WTC11 (cell line): Measurements from ENCODE around the gene PRKN. TPM values are rescaled to one million over a fixed set of nuclear protein-coding genes. Genes with fewer than 3 reads are reported as not detected.

Experiments
- ATAC-seq: fragments of 200-7000 bp; cut with Tn5 transposase; 2 replicates; pipeline ENCODE4 v1.10.0; 2021; ENCODE audit warnings: mild to moderate bottlenecking, moderate library complexity
- CTCF ChIA-PET: fragments of 300-600 bp; sonication (Branson Sonifier 250); formaldehyde crosslinking; loops from one replicate; lab custom pipeline; 2021; ENCODE audit warnings: antibody characterized with exemption; lab: Charles Lee
- POLR2A ChIA-PET: fragments of 350-600 bp; sonication (Branson Sonifier 250); formaldehyde crosslinking; loops from one replicate; lab custom pipeline; 2021; ENCODE audit warnings: antibody characterized with exemption; lab: Charles Lee
- DNase-seq: peaks from one replicate; pipeline ENCODE4 v3.0.0; 2021; ENCODE audit warnings: low spot score
- H3K27ac Mint-ChIP-seq: 2 replicates; pipeline ENCODE4 v1.8.0; 2021; ENCODE audit warnings: mixed read lengths
- H3K27me3 Mint-ChIP-seq: 2 replicates; pipeline ENCODE4 v1.8.0; 2021; ENCODE audit warnings: low read depth, mild to moderate bottlenecking, moderate library complexity, mixed read lengths
- H3K36me3 Mint-ChIP-seq: 2 replicates; pipeline ENCODE4 v1.8.0; 2021; ENCODE audit warnings: mixed read lengths
- H3K4me1 Mint-ChIP-seq: 2 replicates; pipeline ENCODE4 v1.8.0; 2022; ENCODE audit warnings: mixed read lengths
- H3K4me3 Mint-ChIP-seq: 2 replicates; pipeline ENCODE4 v1.8.0; 2021; ENCODE audit warnings: mild to moderate bottlenecking, moderate library complexity, mixed read lengths
- H3K9me3 Mint-ChIP-seq: 2 replicates; pipeline ENCODE4 v1.8.0; 2021; ENCODE audit warnings: mixed read lengths
- ATF1 ChIP-seq: sonication (generic); formaldehyde crosslinking; IDR thresholded peaks from 2 replicates; pipeline ENCODE4 v1.8.1; 2023; ENCODE audit warnings: mild to moderate bottlenecking, moderate library complexity, missing genetic modification reagents
- EMX1 ChIP-seq: fragments of 250-450 bp; sonication (Bioruptor Pico); IDR thresholded peaks from 2 replicates; pipeline ENCODE4 v1.8.0; 2021; ENCODE audit warnings: mild to moderate bottlenecking
- ESRRA ChIP-seq: sonication (generic); formaldehyde crosslinking; IDR thresholded peaks from 2 replicates; pipeline ENCODE4 v1.8.1; 2022; ENCODE audit warnings: mild to moderate bottlenecking, missing genetic modification reagents, borderline replicate concordance
- JAZF1 ChIP-seq: fragments of 250-450 bp; sonication (Bioruptor Pico); IDR thresholded peaks from 2 replicates; pipeline ENCODE4 v1.9.0; 2021; ENCODE audit warnings: moderate library complexity, mild to moderate bottlenecking, inconsistent platforms
- JUN ChIP-seq: sonication (generic); formaldehyde crosslinking; IDR thresholded peaks from 2 replicates; pipeline ENCODE4 v1.8.0; 2023; ENCODE audit warnings: mild to moderate bottlenecking, missing genetic modification reagents
- MYBL2 ChIP-seq: sonication (generic); formaldehyde crosslinking; IDR thresholded peaks from 2 replicates; pipeline ENCODE4 v1.8.1; 2023; ENCODE audit warnings: mild to moderate bottlenecking, moderate library complexity, missing genetic modification reagents
- PRRX2 ChIP-seq: fragments of 250-450 bp; sonication (Bioruptor Pico); IDR thresholded peaks from 2 replicates; pipeline ENCODE4 v1.8.0; 2021; ENCODE audit warnings: mild to moderate bottlenecking
- RELA ChIP-seq: sonication (generic); formaldehyde crosslinking; IDR thresholded peaks from 2 replicates; pipeline ENCODE4 v1.8.1; 2022; ENCODE audit warnings: missing genetic modification reagents, mild to moderate bottlenecking, borderline replicate concordance
- SOX15 ChIP-seq: fragments of 250-450 bp; sonication (Bioruptor Pico); IDR thresholded peaks from 2 replicates; pipeline ENCODE4 v1.9.0; 2021; ENCODE audit warnings: mild to moderate bottlenecking
- SP1 ChIP-seq: sonication (generic); formaldehyde crosslinking; conservative IDR thresholded peaks from 2 replicates; pipeline ENCODE4 v1.8.1; 2022; ENCODE audit warnings: missing genetic modification reagents
- TEAD1 ChIP-seq: sonication (generic); formaldehyde crosslinking; IDR thresholded peaks from 2 replicates; pipeline ENCODE4 v1.8.0; 2022; ENCODE audit warnings: mild to moderate bottlenecking, missing genetic modification reagents
- TEAD4 ChIP-seq: sonication (generic); formaldehyde crosslinking; IDR thresholded peaks from 2 replicates; pipeline ENCODE4 v1.8.0; 2022; ENCODE audit warnings: mild to moderate bottlenecking, missing genetic modification reagents
- ZBTB21 ChIP-seq: sonication (generic); formaldehyde crosslinking; IDR thresholded peaks from 2 replicates; pipeline ENCODE4 v1.8.1; 2023; ENCODE audit warnings: mild to moderate bottlenecking, missing genetic modification reagents, borderline replicate concordance
- ZNF121 ChIP-seq: sonication (generic); formaldehyde crosslinking; IDR thresholded peaks from 2 replicates; pipeline ENCODE4 v1.8.0; 2023; ENCODE audit warnings: missing genetic modification reagents
- ZNF138 ChIP-seq: sonication (generic); formaldehyde crosslinking; conservative IDR thresholded peaks from 2 replicates; pipeline ENCODE4 v1.8.1; 2022; ENCODE audit warnings: mild to moderate bottlenecking, moderate library complexity, missing genetic modification reagents
- ZNF219 ChIP-seq: sonication (generic); formaldehyde crosslinking; IDR thresholded peaks from 2 replicates; pipeline ENCODE4 v1.8.0; 2023; ENCODE audit warnings: missing genetic modification reagents, mild to moderate bottlenecking, borderline replicate concordance
- ZNF671 ChIP-seq: fragments of 250-450 bp; sonication (Bioruptor Pico); IDR thresholded peaks from 2 replicates; pipeline ENCODE4 v1.8.0; 2021; ENCODE audit warnings: mild to moderate bottlenecking
- total RNA-seq: library from RNA; stranded (reverse); gene quantifications from 3 replicates; pipeline ENCODE4 v1.2.3, GENCODE V29; 2021
- TF ChIP-seq, protein P1 (sequence below): sonication (generic); formaldehyde crosslinking; IDR thresholded peaks from 2 replicates; pipeline ENCODE4 v1.8.0; 2022; ENCODE audit warnings: missing genetic modification reagents
- TF ChIP-seq, protein P2 (sequence below): sonication (generic); formaldehyde crosslinking; IDR thresholded peaks from 2 replicates; pipeline ENCODE4 v1.8.0; 2023; ENCODE audit warnings: missing genetic modification reagents
- TF ChIP-seq, protein P3 (sequence below): sonication (generic); formaldehyde crosslinking; IDR thresholded peaks from 2 replicates; pipeline ENCODE4 v1.8.1; 2022; ENCODE audit warnings: low read depth, mild to moderate bottlenecking, moderate library complexity, missing genetic modification reagents, borderline replicate concordance
- TF ChIP-seq, protein P4 (sequence below): fragments of 250-450 bp; sonication (Bioruptor Pico); IDR thresholded peaks from 2 replicates; pipeline ENCODE4 v1.8.0; 2021; ENCODE audit warnings: mild to moderate bottlenecking
- TF ChIP-seq, protein P5 (sequence below): sonication (generic); formaldehyde crosslinking; IDR thresholded peaks from 2 replicates; pipeline ENCODE4 v1.8.0; 2022; ENCODE audit warnings: mild to moderate bottlenecking, missing genetic modification reagents
- TF ChIP-seq, protein P6 (sequence below): sonication (generic); formaldehyde crosslinking; IDR thresholded peaks from 2 replicates; pipeline ENCODE4 v1.8.1; 2023; ENCODE audit warnings: mild to moderate bottlenecking, missing genetic modification reagents, moderate library complexity

PRKN gene
- total RNA-seq, 1 experiment from 2014 or later: 0.59 TPM

DNA sequence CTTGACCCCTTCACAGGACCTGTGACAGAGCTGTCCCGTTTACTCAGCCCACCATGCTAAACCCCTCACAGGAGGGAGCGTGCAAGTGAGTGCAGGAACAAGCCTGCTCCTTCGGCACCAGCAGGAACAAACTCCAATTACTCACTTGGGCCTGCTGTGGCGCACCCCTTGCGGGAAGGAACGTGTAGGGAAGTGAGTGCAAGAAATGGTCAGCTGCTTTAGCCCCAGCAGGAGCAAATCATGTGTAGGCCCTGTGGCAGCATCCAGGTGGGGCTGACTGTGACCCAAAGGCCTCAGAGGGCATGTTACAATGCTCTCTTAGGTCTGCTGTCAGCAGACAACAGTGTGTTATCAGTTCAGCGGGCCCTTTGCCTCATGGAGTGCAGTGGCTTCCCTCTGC, 574.4 kb downstream of the PRKN start (continued):
- TF ChIP-seq ESRRA (CRISPR knock-in tag): no peak

DNA sequence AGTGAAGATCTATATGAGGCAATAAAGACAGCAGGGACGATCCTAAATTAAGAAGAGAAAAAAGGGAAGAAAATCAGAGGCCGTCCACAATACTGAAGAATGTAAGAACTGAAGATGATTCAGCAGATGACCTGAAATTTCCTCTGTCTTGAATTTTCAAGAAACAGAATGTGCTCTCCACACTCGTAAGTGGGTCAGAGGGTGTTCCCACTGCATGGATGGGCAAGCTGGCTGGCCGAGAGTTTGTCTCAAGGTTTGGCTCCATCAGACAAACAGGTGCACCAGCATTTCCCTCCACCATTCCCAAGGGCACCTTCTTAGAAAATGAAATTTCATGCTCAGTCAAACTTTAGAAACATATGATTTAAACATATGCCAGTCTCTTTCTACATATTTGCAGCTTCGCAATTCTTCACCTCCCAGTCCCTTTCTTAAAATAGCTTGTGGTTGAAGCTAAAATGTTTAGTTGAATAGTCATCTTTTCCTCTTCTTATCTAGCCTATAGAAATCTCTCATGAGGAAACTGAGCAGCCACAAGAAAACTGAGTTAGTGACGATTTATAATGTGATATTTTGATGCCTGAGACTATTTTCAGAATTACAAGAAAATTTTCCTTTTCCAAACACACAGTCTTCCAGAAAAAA, 576.4 kb downstream of the PRKN start:
- POLR2A ChIA-PET: no interaction called here
- TF ChIP-seq PRRX2 (CRISPR knock-in tag) (no peak), TEAD1 (CRISPR knock-in tag) (no peak), JUN (CRISPR knock-in tag) (no peak), RELA (CRISPR knock-in tag) (no peak), MYBL2 (CRISPR knock-in tag) (no peak), EMX1 (CRISPR knock-in tag) (no peak), SOX15 (CRISPR knock-in tag) (no peak), ZNF138 (CRISPR knock-in tag) (no peak), ATF1 (no peak), ZNF121 (CRISPR knock-in tag) (no peak)
- TF ChIP-seq, protein P1, sequence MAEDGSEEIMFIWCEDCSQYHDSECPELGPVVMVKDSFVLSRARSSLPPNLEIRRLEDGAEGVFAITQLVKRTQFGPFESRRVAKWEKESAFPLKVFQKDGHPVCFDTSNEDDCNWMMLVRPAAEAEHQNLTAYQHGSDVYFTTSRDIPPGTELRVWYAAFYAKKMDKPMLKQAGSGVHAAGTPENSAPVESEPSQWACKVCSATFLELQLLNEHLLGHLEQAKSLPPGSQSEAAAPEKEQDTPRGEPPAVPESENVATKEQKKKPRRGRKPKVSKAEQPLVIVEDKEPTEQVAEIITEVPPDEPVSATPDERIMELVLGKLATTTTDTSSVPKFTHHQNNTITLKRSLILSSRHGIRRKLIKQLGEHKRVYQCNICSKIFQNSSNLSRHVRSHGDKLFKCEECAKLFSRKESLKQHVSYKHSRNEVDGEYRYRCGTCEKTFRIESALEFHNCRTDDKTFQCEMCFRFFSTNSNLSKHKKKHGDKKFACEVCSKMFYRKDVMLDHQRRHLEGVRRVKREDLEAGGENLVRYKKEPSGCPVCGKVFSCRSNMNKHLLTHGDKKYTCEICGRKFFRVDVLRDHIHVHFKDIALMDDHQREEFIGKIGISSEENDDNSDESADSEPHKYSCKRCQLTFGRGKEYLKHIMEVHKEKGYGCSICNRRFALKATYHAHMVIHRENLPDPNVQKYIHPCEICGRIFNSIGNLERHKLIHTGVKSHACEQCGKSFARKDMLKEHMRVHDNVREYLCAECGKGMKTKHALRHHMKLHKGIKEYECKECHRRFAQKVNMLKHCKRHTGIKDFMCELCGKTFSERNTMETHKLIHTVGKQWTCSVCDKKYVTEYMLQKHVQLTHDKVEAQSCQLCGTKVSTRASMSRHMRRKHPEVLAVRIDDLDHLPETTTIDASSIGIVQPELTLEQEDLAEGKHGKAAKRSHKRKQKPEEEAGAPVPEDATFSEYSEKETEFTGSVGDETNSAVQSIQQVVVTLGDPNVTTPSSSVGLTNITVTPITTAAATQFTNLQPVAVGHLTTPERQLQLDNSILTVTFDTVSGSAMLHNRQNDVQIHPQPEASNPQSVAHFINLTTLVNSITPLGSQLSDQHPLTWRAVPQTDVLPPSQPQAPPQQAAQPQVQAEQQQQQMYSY (CRISPR knock-in tag): no peak
- TF ChIP-seq, protein P2, sequence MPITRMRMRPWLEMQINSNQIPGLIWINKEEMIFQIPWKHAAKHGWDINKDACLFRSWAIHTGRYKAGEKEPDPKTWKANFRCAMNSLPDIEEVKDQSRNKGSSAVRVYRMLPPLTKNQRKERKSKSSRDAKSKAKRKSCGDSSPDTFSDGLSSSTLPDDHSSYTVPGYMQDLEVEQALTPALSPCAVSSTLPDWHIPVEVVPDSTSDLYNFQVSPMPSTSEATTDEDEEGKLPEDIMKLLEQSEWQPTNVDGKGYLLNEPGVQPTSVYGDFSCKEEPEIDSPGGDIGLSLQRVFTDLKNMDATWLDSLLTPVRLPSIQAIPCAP (CRISPR knock-in tag): no peak
- TF ChIP-seq, protein P3, sequence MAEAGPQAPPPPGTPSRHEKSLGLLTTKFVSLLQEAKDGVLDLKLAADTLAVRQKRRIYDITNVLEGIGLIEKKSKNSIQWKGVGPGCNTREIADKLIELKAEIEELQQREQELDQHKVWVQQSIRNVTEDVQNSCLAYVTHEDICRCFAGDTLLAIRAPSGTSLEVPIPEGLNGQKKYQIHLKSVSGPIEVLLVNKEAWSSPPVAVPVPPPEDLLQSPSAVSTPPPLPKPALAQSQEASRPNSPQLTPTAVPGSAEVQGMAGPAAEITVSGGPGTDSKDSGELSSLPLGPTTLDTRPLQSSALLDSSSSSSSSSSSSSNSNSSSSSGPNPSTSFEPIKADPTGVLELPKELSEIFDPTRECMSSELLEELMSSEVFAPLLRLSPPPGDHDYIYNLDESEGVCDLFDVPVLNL (CRISPR knock-in tag): no peak
- TF ChIP-seq, all 79 proteins: peak for 0
- Mint-ChIP-seq H3K4me1 (peaks cover 19% of the 10 kb centered on the region), H3K36me3 (no peaks in the 10 kb centered on the region), H3K9me3 (peaks cover 11% of the 10 kb centered on the region), H3K4me3 (no peak overlapping the region), H3K27me3 (no peaks in the 10 kb centered on the region), H3K27ac (no peak overlapping the region)
- DNase-seq: no peak
- CTCF ChIA-PET: no interaction called here
- no peak for ATAC-seq

DNA sequence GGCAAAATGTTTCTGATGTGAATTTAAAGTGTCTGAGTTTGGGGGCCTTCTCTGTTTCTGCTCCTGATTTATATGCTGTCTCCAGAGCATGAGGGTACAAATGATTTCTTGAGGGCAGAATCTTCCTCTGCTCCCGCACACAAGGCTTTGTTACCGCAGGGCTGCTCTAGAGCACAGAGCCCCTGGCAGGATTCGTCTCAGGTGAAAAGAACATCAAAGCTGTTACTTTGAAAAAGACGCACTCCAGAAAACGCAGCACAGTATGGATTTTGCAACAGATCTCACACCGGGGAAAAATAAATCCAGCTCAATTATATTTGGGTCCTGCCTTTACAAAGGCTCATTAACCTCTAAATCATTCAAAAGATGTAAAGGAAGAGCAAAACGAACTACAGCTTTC, 577.3 kb downstream of the PRKN start:
- Mint-ChIP-seq H3K36me3 (no peaks in the 10 kb centered on the region), H3K27me3 (no peaks in the 10 kb centered on the region), H3K4me3 (no peak overlapping the region), H3K27ac (no peak overlapping the region; the same call in 1 of the 2 replicates), H3K9me3 (peaks cover 13% of the 10 kb centered on the region), H3K4me1 (peaks cover 19% of the 10 kb centered on the region)
- no peak for DNase-seq
- POLR2A ChIA-PET: no interaction called here
- CTCF ChIA-PET: no interaction called here
- peak; percentile 34; the same call in 1 of the 2 replicates for ATAC-seq
- TF ChIP-seq, protein P4, sequence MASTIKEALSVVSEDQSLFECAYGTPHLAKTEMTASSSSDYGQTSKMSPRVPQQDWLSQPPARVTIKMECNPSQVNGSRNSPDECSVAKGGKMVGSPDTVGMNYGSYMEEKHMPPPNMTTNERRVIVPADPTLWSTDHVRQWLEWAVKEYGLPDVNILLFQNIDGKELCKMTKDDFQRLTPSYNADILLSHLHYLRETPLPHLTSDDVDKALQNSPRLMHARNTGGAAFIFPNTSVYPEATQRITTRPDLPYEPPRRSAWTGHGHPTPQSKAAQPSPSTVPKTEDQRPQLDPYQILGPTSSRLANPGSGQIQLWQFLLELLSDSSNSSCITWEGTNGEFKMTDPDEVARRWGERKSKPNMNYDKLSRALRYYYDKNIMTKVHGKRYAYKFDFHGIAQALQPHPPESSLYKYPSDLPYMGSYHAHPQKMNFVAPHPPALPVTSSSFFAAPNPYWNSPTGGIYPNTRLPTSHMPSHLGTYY (CRISPR knock-in tag): no peak
- TF ChIP-seq ZBTB21 (no peak), ZNF671 (no peak), SP1 (CRISPR knock-in tag) (no peak), JAZF1 (CRISPR knock-in tag) (no peak), TEAD4 (no peak), ZNF219 (CRISPR knock-in tag) (no peak)
- TF ChIP-seq, protein P5, sequence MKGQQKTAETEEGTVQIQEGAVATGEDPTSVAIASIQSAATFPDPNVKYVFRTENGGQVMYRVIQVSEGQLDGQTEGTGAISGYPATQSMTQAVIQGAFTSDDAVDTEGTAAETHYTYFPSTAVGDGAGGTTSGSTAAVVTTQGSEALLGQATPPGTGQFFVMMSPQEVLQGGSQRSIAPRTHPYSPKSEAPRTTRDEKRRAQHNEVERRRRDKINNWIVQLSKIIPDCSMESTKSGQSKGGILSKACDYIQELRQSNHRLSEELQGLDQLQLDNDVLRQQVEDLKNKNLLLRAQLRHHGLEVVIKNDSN (CRISPR knock-in tag): no peak
- TF ChIP-seq, protein P6, sequence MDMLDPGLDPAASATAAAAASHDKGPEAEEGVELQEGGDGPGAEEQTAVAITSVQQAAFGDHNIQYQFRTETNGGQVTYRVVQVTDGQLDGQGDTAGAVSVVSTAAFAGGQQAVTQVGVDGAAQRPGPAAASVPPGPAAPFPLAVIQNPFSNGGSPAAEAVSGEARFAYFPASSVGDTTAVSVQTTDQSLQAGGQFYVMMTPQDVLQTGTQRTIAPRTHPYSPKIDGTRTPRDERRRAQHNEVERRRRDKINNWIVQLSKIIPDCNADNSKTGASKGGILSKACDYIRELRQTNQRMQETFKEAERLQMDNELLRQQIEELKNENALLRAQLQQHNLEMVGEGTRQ: no peak
- TF ChIP-seq, protein P3 (CRISPR knock-in tag): no peak
